Measurements from ENCODE around the gene RAD51B.

The RAD51B gene

DNA sequence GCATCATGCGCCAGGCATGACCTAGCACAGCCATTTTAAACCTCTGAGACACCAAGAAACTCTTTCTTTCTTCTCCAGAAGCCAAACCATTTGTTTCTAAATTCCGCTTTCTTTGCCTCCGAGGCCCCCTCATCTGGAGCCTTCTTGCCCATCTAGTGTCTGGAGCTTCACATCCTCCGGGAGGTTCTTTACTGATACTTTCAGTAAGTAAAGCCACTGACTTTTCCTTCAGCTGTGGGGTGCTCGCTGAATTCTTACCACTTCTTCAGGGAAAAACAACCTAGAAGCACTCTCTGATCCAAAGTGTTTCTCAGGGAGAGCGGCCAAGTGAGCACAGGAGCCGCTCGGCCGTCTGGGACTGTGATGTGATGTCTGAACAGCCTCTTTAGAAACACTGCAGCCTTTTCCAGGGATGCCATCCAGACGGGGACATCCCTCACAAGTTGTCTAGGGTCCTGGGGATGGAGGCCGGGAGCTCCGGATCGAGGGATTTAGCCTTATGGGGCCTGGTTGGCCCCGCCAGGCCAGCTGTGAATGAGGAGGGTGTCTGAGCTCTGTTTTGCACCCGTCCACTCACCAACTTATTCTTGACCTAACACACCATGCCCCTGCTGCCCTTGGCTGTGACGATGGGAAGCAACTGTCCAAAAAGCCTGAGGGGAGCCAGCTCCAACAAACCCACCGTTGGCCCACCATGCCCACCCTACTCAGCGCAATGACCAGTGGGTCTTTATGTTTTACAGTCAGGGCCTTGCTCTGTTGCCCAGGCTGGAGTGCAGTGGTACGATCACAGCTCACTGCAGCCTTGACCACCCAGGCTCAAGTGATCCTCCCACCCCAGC lies 812.7 kb downstream of the RAD51B start:
- DNase-seq = no peak

DNA sequence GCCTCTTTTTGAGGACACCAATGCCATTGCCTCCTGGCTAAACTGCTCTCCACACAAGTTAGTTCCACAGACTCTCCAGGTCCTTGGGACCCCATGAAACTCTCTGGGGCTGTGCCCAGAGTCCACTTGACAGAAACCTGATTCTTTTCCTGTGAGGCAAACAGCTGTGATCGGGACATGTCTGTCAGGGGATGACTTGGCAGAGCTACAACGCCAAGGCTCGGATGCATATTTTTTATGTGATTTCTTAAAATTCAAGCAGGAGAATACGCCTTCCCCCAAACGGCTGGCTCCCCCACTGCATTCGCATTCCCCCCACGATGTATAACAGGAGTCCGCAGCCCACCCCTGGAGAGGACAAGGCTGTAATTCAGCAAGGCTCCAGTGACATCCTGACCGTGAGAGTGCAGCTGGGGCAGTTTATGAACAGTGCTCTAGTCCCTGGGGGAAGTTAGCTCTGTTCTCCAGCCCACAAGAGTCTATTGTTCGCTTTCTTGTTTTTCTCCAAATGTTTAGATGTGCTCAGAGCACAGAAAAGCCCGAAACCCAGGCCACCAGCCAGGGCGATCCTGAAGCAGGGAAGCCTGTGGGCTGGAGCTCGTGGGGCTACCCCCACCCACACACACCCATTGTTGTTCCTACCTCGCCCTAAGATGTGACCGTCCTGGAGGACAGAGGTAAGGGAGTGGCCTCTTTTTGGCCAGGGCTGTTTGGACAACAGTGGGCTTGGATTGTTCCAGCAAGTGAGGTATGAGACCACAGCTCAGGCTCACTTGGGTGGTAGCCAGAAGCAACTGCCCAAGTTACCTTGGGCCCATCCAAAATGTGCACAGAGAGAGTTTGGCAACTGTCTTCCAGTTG lies 813.8 kb downstream of the RAD51B start:
- no peak for DNase-seq

DNA sequence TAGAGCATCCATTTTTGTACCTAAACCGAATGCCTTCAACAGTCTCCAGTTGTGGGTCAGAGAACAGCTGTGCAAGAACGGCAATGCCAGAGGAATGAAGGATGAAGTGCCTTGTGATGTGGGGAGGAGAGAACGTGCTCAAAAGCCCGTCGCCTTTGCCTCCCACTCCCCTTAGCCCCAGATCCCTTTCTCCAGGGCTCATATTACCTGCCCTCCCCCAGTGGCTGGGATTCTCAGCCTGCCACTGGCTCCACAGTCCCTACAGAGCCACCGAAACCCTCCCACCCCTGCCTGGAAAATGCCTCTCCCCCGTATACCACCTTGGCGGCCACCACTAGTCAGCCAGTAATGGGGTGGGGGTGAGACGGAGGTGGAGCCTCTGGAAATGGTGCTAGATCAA lies 814.8 kb downstream of the RAD51B start:
- DNase-seq = no peak

DNA sequence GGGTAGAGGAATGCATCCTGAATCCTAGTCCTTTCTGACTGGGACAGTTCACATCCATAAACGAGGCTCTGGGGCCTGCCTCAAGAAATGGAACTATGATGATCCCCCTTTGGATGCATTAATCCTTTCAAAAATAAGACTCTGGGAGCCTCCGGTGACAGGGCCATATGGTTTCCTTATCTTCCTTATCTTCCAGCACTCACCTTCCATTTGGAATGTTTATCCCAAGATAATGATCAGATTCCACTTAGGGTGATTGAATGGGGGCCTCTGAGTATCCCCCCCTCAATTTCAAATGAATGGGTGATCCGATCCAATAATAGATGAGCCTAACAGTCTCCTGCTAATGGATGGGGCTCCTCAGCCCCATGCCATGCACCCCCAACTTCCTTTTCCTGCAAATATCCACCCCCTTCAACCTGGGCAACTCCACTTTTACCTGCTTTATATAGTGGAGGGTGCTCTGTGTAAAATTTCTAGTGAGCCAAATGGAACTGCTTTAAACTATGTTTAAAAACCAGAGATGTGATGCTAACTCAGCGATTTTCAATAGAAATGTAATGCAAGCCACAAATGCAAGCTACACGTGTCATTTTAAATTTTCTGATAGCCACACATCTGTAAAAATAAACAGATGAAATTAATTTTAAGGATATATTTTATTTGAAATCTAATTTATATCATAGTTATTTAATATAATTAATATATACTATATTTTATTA lies 815.5 kb downstream of the RAD51B start:
- no peak for DNase-seq

DNA sequence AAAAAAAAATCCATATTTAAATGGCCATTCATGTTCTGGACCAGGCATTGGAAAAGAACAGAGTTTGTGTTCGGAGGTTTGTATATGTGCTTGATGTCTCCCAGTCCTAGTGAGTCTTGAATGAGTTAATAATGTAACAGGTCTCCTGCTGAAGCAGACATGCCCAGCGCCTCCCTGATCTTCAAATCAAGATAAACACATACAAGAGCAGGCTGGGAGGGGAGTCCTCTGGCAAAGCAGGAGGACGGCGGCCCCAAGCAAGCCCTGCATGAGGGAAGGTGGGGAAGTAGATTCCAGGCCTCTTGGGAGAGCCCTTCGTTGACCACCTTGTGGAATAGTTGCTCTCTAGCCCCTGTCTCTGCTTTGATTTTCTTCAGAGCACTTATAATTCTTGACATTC lies 817.0 kb downstream of the RAD51B start:
- DNase-seq = no peak

DNA sequence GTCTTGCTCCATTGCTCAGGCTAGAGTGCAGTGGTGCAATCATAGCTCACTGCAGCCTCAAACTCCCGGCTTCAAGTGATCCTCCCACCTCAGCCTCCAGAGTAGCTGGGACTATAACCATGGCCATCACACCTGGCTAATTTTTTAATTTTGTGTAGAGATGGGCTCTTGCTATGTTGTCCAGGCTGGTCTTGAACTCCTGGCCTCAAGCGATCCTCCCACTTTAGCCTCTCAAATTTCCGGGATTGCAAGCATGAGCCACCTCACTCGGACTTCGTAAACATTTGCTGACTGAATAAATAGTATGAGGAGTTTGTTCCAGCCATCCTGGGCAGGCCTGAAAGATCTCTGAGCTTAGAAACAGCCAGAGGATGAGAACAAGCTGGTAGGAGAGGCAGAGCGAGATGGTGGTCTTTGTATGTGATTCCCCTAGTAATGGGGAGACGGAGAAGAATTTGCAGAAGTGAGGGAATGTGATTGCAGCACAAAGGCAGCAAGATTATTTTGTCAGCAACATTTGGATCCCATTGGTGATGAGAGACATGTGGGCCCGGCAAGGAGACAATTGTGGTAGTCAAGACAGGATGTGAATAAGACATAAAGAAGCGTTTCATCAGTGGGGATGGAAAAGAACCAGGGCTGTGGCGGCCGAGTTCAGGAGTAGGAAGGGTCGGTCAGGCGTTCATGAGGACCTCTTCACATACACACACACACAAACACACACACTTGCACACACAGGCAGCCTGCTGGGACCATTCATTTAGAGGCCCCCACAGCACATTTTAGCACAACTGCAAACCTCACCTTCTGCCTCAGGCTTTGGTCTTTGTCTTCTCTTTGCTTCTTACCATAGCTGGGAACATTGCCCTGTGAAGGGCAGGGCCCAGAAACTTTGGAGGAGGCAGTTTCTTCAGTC lies 817.8 kb downstream of the RAD51B start:
- peak; percentile 23 for DNase-seq

DNA sequence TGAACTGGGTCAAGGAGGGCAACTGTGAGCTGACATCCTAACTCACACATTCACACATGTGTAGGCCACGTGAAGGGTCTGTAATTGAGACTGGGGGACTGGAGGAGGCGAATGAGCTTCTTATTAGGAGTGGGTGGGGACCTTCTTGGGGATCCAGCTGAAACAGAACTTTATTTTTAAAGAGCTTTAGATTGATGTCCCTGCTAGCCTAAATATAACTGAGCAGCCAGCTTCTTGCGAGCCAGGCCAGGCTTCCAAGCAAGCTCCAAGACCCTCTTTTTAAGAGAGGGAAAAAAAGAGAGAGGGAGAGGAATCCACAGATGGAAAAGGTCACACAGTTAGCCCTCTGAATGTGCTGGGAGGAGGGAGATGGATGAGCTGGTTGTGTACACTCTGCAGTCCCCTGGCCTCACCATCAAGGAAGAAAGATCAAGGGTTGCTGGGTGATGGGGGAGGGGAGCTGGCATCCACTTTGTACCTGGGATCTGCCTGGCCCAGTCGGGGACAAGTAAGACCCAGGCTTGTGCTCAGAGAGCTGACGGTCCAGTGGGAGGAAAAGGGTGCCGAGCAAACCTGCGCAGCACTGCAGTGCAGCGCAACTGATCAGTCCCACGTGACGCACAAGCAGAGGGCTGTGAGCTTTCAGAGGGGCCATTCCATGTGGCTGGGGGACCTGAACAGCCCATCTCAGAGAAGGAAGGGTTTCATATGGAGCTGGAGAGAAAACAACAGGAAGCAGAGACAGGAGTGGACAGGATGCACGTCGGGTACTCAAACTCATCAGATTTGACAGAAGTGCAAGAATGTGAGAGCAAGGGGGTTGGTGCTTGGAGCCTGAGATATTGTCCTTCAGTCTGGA lies 818.8 kb downstream of the RAD51B start:
- no peak for DNase-seq

DNA sequence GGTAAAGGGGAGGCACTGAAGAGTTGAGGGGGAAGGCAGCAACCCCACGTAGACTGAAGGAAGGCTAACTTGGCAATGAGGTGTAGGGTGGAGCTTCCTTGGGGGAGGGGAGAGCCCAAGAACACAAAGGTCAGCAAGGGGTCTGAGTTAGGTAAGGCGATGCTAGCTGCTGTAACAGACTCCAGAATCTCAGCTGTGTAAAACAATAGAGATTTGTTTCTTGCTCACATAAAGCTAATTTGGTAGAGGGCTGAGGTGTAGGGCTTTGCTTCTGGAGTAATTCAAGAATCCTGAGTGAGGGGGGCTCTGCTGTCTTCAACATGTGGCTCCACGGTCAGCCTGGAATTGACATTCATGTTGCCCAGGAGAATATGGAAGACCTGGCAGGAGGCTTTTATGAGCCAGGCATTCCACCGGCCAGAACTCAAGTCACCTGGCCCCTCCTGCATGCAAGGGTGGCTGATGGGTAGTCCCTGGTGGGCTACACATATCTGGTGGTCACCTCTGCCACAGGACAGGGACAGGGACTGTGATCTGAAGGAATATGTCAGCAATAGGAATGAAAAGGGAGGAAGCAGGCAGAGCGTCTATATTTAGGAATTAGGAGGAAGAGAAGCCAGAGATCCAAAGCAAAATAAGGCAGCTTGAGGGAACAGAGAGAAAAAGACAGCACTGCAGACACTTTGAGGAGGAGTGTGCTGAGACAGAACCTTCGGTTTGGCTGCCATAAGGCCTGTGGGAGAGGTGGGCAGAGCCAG lies 819.6 kb downstream of the RAD51B start:
- DNase-seq = no peak

DNA sequence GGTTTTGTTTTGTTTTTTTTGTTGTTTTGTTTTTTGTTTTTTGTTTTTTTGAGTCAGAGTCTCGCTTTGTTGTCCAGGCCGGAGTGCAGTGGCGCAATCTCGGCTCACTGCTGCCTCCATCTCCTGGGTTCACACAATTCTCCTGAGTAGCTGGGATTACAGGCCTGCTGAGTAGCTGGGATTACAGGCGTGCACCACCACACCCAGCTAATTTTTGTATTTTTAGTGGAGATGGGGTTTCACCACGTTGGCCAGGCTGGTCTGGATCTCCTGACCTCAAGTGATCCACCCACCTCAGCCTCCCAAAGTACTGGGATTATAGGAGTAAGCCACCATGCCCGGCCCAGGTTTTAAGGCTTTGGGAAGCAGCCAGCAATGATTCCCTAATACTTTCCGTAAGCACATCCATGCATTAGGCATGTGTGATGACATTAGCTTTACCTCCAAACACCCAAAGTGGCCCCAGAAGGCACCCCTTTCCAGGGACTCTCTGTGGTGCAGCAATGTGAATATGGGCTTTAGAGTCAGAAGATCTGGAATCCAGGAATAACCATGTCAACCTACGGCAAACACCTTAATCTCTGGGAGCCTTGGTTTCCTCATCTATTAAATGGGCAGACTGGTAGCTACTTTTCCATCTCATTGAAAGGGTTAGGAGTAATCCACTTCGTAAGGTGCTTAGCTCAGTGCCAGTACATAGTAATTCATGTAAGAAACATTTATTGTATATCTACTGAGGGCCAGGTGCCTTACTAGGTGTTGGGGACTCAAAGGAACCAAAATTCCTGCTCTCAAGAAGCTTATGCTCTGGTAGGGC lies 820.4 kb downstream of the RAD51B start:
- no peak for DNase-seq

DNA sequence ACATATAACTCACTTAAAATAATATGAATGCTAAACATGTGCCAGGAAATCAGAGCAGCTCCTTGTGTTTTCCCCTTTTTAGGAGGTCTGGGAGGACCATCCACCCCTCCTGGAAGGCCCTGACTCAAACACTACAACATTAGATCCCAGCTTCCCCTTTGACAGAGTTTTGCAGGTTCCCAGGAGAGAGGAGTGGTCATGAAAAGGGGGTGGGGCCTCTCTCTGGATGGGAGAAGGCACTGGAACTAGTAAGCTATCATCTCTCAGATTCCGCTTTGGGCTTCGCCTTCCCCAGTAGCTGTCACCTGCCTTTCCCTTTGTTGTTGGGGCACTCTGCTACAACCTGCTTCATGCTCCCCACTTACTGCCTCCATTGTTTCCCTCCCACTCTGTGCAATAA lies 824.1 kb downstream of the RAD51B start:
- no peak for DNase-seq

DNA sequence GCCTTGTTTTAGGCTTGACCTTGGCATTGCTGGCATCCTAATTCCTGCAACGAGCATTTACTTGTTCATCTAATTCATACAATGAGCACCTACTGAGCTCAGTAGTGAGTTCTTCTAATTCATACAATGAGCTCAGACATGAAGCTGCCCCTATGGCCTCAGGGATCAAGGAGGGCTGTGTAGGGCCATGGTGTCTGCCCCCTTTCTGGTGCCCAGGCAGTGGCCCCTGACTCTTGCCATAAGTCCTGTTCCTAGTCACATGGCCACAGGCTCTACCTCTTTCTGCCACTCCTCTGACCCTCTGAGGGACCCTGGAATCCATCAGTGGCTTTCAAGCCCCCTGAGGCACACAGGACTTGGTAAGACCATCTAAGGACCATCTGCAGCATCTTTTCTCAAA lies 824.5 kb downstream of the RAD51B start:
- DNase-seq = no peak

DNA sequence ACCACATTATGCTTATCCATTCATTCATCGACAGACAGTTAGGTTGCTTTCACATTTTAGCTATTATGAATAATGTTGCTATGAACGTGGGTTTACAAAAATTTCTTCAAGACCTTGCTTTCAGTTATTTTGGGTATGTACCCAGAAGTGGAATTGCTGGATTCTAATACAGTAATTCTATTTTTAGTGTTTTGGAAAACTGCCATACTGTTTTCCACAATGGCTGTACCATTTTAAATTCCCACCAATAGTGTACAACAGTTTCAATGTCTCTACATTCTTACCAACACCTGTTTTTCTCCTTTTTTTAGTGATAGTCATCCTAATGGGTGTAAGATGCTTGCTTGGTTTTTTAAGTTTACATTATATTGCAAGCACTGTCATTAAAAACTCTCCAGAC lies 825.8 kb downstream of the RAD51B start:
- DNase-seq = no peak

DNA sequence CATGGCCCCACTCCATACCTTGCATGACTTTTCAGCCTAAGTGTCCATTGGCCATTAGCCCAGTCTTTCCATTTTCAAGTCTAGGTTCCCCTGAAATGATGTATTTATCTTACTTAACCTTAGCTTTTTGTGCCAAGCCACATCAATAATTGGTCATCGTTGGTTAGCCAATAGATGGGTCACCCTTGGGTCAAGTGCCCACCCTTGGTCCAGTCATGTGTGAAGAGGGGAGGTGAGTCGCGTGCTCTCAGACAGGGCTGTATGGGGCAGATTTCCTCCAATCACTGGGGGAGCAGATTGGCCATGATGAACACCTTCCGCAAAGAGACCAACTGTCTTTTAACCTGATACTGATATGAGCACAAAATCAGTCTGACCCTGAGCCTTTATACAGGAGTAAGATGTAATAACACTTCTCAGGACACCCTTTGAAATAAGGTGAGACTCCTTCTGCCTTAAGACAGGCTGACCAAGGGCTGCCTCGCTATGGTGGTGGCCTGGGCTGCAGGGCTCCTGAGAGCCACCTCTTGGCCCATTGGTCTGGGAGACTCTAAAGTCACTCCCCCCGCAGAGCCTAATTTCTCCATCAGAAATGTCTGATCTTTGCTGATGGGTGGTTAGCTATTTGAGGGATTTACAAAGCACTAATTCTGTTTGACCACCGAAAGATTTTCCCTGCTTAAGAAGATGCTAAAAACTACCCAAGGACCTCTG lies 830.1 kb downstream of the RAD51B start:
- no peak for DNase-seq

DNA sequence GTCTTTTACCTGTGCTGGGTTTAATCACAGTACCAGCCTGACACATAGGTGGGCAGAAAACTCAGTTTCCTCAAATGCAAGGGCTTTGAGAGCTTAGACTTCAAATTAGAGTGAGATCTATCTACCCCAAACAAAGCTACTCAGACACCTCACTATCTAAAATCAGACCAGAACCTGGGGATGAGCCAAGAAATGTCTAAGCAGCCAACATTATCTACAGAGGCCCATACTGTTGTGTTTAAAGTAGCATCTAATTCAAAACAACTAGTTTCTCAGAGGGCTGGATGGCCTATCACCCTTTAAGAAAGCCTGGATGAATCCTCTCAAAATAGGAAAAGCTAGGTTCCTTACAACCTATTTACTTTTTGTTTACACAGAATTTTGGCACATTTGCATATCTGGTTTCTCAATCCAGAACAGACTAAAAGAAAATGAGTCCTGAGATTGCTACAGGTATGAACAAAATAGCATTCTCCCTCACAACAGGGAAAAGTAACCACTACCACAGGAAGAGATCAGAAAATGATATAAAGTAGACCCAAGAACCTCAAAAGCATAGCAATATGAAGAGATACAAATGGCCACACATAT lies 830.9 kb downstream of the RAD51B start:
- DNase-seq = no peak

DNA sequence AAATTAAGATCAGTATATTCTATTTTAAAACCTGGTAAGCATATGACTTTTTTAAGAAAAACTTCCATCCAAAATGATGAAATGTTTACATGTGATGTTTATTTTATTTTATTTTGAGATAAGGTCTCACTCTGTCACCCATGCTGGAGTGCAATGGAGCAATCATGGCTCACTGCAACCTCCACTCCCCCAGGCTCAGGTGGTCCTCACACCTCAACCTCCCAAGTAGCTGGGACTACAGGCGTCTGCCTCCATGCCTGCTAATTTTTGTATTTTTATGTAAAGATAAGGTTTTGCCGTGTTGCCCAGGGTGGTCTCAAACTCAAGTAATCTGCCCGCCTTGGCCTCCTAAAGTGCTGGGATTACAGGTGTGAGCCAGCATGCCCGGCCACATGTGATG lies 831.5 kb downstream of the RAD51B start:
- no peak for DNase-seq

DNA sequence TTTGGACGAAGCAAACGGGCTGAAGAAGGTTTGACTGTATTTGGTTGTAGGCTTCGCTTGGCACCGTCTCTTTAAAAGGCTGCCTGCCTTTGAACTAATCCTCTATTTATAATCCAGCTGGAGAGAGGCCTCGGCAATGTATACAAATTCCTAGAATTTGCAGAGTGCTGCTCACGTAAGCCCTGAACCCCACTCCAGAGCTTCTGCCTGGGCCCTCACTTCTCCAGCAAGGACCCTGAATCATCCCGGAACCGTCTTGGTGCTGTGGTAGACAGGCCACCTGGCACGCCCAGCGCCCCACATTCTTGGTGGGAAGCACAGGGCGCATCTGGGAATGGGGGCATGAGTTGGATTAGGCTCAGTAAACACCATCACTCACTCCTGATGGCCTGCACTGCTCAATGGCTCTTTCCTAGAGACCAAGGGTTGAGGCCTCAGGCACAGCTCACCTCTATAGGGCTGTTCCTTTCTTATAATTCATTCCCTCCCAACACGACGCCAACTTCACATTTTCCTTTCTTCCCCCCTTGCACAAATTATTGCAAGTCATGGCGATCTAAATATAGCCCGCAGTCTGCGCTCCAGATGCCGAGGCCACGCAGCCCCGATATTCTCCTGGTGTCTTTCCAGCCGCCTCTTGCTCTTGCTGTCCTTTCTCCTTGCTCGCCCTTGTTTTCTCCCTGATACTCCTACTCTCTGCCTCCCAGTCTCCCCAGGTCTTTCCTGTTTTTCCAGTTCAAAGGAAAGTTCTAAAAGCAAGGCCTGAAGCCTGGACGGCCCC lies 832.3 kb downstream of the RAD51B start:
- DNase-seq = no peak

DNA sequence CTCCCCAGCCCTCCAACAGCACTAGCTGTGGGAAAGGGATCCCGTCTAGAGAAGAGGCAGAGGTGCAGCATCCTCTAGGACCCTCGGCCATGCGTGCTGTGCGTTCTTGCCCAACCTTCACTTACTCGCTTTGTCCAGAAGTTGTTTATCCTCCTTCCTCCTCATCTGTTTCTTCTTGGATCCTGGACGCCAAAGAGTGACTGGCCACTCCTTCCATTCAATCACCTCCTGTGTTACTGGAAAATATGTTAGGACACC lies 832.8 kb downstream of the RAD51B start:
- DNase-seq = no peak

DNA sequence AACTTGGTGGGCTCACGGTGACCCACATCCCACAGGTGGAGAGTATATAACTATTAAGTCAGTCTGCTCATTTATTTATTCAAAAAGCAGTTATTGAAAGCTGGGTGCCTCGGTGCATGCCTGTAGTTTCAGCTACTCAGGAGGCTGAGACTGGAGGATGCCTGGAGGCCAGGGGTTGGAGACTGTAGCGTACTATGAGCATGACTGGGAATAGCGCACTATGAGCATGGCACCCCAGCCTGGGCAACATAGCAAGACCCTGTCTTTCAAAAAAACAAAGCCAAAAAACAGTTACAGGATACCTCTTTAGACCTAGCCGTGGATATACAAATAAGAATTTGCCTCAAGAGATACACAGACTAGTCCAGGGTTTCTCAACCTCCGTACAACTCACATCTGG lies 833.5 kb downstream of the RAD51B start:
- DNase-seq = no peak
